ENCODE results near the gene IPO4.
"Not testable (repeated sequence)": the region's sequence is repeated elsewhere in the genome, so short reads cannot be mapped to it uniquely, and the experiment has no call there.

IPO4 gene, protein sequence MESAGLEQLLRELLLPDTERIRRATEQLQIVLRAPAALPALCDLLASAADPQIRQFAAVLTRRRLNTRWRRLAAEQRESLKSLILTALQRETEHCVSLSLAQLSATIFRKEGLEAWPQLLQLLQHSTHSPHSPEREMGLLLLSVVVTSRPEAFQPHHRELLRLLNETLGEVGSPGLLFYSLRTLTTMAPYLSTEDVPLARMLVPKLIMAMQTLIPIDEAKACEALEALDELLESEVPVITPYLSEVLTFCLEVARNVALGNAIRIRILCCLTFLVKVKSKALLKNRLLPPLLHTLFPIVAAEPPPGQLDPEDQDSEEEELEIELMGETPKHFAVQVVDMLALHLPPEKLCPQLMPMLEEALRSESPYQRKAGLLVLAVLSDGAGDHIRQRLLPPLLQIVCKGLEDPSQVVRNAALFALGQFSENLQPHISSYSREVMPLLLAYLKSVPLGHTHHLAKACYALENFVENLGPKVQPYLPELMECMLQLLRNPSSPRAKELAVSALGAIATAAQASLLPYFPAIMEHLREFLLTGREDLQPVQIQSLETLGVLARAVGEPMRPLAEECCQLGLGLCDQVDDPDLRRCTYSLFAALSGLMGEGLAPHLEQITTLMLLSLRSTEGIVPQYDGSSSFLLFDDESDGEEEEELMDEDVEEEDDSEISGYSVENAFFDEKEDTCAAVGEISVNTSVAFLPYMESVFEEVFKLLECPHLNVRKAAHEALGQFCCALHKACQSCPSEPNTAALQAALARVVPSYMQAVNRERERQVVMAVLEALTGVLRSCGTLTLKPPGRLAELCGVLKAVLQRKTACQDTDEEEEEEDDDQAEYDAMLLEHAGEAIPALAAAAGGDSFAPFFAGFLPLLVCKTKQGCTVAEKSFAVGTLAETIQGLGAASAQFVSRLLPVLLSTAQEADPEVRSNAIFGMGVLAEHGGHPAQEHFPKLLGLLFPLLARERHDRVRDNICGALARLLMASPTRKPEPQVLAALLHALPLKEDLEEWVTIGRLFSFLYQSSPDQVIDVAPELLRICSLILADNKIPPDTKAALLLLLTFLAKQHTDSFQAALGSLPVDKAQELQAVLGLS

DNA sequence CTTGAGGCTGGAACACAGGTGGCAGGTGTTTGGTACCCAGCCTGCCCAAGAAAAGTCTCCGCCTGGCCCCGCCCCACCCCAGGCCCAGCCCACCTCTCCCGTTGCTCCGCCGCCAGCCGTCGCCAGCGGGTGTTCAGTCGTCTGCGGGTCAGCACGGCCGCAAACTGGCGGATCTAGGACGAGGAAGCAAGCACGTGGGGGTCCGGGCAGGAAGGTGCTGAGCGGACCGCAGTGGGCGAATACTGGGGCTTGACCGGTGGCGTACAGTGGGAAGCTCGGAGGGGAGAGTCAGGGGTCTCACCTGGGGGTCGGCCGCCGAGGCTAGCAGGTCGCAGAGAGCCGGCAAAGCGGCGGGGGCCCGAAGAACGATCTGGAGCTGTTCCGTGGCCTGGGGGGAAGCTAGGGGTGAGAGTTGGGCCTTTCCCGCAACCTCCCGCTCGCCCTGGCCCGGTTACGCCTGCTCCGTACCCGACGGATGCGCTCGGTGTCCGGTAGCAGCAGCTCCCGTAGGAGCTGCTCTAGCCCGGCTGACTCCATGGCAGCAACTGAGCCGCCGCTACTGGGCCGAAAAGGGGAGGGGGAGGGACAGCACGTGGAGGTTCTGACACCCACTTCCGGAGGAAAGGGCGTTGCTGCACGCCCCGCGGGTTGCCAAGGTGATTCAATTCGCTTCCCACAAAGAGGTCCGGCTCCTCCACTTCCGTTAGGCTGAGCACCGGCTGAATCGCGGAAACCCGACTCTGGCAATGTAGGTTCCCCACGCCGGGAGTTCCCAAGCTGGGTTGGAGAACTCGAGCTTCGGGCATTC is at the start of gene IPO4:
Gene IPO4, minus strand, starts transcription at position 566 of the 808 bp plus-strand sequence. Its CDS starts 29 bp downstream, at position 537.
- DNase-seq: peak; percentile 98

GRCh38 chr14:24238123-24238522 is 49.5 kb upstream of the IPO4 start:
- DNase-seq: no peak

GRCh38 chr14:24237463-24237955 is 48.9 kb upstream of the IPO4 start:
- DNase-seq: no peak

GRCh38 chr14:24236689-24237462 is 48.3 kb upstream of the IPO4 start:
- DNase-seq: no peak

DNA sequence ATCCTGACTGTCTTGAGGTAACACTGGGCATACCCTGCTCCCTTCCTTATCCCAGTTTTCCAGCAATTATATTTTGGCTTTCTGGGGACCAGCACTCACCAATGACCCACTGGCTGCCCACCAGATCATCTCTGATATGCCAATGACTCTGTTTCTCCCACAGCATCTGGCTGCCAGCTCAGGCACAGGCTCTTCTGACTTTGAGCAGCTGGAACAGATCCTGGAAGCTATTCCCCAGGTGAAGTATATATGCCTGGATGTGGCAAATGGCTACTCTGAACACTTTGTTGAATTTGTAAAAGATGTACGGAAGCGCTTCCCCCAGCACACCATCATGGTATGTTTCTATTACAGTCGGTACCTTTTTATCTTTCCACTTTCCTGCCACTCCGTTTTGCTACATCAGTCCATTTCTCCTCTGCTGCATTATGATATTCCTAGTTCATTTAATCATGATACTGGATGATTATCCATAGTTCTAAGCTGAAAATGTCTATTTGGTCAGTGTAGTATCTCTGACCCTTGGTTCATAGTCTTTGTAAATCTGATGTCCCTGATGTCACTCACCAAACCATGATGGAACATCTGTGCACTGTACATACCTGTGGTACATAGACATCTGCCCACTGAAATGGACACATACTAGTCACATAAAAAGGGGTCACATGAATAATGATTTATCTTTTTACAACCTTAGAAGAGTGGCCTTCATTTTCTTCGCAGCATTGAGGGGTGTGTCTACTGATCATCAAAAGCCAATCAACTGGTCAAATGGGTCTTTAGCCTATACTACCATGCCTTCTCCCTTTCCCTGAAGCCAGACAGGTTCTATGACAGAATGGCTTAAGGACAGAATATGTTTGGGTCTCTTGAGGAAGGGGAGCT is 47.4 kb upstream of the IPO4 start:
- DNase-seq: no peak

DNA sequence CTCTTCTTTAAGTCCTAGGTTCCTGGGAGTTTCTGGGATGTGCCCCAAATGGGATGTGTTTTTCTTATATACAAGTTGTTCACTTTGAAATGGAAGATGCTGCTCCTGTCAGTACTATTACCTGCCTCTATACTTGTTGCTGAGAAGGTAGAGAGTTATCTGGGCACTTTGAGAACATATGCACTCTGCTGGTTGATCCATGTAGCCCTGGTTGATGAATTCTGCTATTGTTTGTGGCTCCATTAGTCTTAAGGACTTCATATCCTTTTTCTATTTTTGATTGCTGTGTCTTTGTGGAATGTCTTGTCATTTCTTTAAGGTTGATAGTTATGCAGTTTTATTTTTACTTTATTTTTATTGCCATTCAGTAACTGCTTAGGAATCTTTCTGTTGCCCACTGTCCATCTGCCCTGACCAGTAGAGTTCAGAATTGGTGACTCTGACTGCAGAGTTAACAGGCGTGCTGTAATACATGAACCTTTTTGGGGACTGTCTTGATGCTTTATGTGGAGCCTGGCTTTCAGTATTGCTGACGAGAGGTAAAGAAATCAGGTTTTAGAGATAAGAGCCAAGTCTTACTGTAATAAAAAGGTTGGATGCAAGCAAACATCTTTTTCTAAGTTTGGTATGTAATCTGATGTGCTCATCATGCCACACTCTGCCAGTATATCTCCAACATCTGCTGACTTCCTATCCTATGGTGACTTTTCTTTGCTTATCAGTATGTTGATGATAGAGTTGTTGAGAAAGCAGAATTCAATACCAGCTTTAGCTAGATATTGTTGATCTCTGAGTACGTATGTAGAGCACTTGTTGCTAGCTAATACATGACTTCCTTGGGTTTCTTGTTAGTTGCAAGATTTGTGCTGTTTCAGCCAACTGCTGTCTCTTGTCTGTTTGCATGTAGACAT is 45.7 kb upstream of the IPO4 start:
- DNase-seq: no peak

GRCh38 chr14:24233538-24233866 is 44.9 kb upstream of the IPO4 start:
- DNase-seq: no peak

- DNase-seq: peak; percentile 74
These were observed 44.3 kb upstream of the IPO4 start, which contains the start of gene GMPR2 for GRCh38 chr14:24232645-24233537. Gene GMPR2 (plus strand): TSS chr14:24232929. CDS start chr14:24233254, 325 bp downstream.

DNA sequence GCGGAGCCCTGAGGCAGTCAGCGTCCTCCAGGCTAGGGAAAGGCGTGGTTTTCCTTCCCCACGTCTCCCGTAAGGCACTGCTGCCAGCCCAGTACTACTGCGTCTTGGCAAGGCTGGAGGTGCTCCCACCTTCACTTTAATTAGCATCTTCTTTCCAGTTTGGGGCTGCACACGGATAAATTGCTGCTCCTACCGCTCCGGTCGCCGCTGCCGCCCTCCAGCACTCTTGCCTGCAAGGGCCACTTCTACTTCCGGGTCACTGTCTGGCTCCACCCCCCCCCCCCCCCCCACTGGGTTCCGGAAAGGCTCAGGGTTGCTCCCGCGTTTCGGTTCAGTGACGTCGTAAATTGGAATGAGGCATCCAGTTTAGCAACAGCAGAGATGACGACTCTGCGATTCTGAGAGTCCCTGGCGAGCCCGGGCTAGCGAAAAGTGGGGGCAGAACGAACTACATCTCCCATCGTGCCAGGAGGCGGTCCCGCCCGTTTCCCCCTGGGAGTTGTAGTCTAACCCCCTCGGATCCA is 43.6 kb upstream of the IPO4 start, which contains the start of gene NEDD8:
Gene NEDD8, minus strand, starts transcription at position 247 of the 524 bp plus-strand sequence. Its CDS starts 100 bp downstream, at position 147.
- peak; percentile 81 for DNase-seq

DNA sequence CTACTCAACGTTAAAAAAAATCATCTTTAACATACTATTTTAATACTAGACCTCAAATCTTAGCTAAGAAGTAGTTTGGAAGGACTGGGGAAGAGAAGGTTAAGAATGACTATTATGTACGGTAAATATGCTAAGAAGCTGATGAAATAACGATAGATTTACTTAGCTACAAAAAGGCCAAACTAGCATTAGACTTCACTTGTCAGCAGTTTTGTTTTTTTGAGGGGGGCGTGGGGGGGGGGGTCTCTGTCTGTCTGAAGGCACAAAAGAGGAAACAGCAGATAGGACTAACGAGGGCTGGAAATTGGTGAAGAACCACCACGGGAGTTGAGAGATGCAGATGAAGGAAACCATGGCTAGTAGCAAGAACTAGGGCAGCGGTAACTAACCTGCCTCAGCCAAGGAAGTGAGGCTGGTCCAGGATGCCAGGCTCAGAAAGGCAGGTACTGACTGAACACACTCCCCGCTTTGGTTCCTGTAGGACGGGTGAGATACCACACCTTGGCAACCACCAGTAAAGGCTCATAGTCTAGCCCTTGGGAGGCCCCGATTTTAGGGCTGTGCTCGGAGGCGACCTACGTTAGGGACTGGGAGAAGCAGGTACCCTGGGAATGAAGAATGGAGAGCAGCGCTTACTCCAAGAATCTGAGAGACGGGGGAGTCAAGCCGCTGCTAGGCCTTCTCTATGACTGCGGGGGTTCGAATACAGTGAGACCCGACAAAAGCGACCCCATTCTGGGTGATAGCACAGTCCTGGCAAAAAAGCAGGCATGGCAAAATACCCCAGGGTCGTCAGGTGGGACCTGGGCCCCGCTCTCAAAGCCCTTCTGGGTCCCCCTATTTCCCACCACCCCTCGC is 42.9 kb upstream of the IPO4 start:
- no peak for DNase-seq

DNA sequence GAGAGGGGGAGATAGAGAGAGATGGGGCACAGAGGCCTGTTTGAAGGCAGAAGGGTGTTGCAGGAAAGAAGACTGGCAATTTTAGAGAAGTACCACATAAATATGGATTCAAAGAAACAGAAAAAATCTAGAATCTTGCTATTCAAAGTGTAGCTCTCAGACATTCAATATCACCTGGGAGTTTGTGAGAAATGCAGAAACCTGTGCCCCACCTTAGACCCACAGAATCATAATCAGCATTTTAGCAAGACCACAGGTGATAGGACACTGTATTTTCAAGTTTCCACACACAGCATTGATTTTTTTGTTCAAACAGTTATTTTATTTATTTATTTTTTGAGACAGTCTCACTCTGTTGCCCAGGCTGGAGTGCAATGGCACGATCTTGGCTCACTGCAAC is 40.3 kb upstream of the IPO4 start:
- DNase-seq: no peak

DNA sequence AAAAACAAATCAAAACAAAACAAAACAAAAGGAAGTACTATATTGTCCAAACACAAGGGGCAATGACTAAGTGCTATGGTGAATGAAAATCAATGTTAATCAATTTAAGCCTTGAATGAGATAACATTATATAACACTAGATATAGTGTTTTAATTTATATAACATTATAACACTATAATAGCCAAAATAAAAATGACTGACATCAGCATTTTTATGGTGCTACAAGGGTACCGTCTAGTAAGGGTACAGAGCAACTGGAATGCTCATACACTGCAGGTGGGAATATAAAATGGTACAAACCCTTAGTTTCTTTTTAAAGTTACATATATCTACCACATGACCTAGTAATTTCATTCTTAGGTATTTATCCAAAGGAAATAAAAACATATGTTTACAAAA is 37.9 kb upstream of the IPO4 start:
- no peak for DNase-seq

DNA sequence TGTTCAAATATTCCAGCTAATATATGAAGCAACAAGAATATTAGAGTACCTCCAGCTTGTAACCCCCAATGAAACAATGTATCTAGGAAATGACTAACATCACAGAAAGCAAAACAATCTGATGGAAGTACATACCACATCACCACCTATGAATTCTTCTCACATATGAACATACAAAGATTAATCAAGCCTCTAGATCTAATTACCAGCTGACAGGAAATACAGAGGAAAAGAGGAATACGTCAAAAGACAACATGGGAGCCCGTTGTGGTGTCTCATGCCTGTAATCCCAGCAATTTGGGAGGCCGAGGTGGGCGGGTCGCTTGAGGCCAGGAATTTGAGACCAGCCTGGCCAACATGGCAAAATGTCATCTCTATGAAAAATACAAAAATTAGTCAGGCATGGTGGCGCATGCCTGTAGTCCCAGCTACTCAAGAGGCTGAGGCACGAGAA is 36.0 kb upstream of the IPO4 start:
- no peak for DNase-seq

DNA sequence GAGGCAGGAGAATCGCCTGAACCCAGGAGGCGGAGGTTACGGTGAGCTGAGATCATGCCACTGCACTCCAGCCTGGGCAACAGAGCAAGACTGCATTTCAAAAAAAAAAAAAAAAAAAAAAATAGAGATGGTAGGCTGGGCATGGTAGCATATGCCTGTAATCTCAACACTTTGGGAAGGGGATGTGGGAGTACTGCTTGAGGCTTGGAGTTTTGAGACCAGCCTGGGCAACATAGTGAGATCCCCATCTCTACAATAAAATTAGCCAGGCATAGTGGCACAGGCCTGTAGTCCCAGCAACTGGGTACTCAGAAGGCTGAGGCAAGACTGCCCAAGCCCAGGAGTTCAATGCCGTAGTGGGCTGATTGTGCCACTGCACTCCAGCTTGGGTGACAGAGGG is 34.4 kb upstream of the IPO4 start:
- DNase-seq: not testable (repeated sequence)

GRCh38 chr14:24219521-24219920 is 30.9 kb upstream of the IPO4 start:
- DNase-seq: no peak

- DNase-seq: no peak
These were observed 30.5 kb upstream of the IPO4 start for GRCh38 chr14:24219080-24219479.

GRCh38 chr14:24216876-24217275 is 28.3 kb upstream of the IPO4 start:
- DNase-seq: not testable (repeated sequence)

Measured in NCI-H1092 (cell line).